Naive thymus-derived CD4-positive, alpha-beta T cell (primary cell): ENCODE measurements around the gene SEC31B. TPM values are rescaled to one million over a fixed set of nuclear protein-coding genes. Genes with fewer than 3 reads are reported as not detected.

Experiments used
- ATAC-seq: fragments of 150-1000 bp; cut with Tn5 transposase; 2 replicates; pipeline ENCODE4 v1.10.0; 2021; ENCODE audit warnings: mild to moderate bottlenecking, moderate library complexity
- CTCF ChIA-PET: fragments of 350-600 bp; sonication (Branson Sonifier 250); formaldehyde crosslinking; loops from one replicate; lab custom pipeline; 2021; ENCODE audit warnings: antibody characterized with exemption; lab: Charles Lee
- POLR2A ChIA-PET: fragments of 350-600 bp; sonication (Branson Sonifier 250); formaldehyde crosslinking; loops from one replicate; lab custom pipeline; 2021; ENCODE audit warnings: antibody characterized with exemption, inconsistent platforms; lab: Charles Lee
- DNase-seq, 9 donors: peaks; one replicate each; pipeline versions ENCODE4 v3.0.0 to v3.0.0-alpha.2; 2020 to 2022; ENCODE audit warnings: mixed read lengths in 1 of 9
- H3K27ac ChIP-seq: one replicate; pipeline ENCODE4 v1.7.0; 2013; ENCODE audit warnings: mild to moderate bottlenecking, low read depth, low read length, moderate library complexity
- H3K27me3 ChIP-seq, 2 donors: one replicate each; pipeline ENCODE4 v1.7.0; 2013; ENCODE audit warnings: low read length in 2 of 2, mild to moderate bottlenecking in 2 of 2, moderate library complexity in 2 of 2; ENCODE audit not compliant: control insufficient read depth in 2 of 2, insufficient read depth in 2 of 2
- H3K36me3 ChIP-seq, 3 experiments: 1 replicate in 2 of 3; 2 replicates in 1 of 3; pipeline ENCODE4 v1.7.0; 2013; ENCODE audit warnings: low read length in 3 of 3, mild to moderate bottlenecking in 3 of 3, moderate library complexity in 1 of 3; ENCODE audit not compliant: insufficient read depth in 3 of 3, control insufficient read depth in 2 of 3
- H3K4me1 ChIP-seq, 2 donors: one replicate each; pipeline ENCODE4 v1.7.0; 2013; ENCODE audit warnings: low read length in 2 of 2, mild to moderate bottlenecking in 2 of 2, moderate library complexity in 1 of 2; ENCODE audit not compliant: control insufficient read depth in 2 of 2, insufficient read depth in 2 of 2
- H3K4me3 ChIP-seq: 2 replicates; pipeline ENCODE4 v1.7.0; 2013; ENCODE audit warnings: mild to moderate bottlenecking, low read length
- H3K9me3 ChIP-seq, 3 experiments: 1 replicate in 2 of 3; 2 replicates in 1 of 3; pipeline ENCODE4 v1.7.0; 2013; ENCODE audit warnings: low read length in 3 of 3; ENCODE audit not compliant: control insufficient read depth in 2 of 3
- H3K27ac Mint-ChIP-seq, 9 donors: one replicate each; pipeline ENCODE4 v1.8.0; 2020 to 2022; ENCODE audit warnings: mixed read lengths in 9 of 9, mild to moderate bottlenecking in 8 of 9, moderate library complexity in 5 of 9, inconsistent platforms in 2 of 9
- H3K27me3 Mint-ChIP-seq, 5 donors: one replicate each; pipeline ENCODE4 v1.8.0; 2021 to 2022; ENCODE audit warnings: mixed read lengths in 5 of 5, mild to moderate bottlenecking in 1 of 5
- H3K36me3 Mint-ChIP-seq, 5 donors: one replicate each; pipeline ENCODE4 v1.8.0; 2020 to 2022; ENCODE audit warnings: mixed read lengths in 5 of 5, mild to moderate bottlenecking in 3 of 5, inconsistent platforms in 1 of 5
- H3K4me1 Mint-ChIP-seq, 7 donors: one replicate each; pipeline ENCODE4 v1.8.0; 2020 to 2022; ENCODE audit warnings: mixed read lengths in 7 of 7, mild to moderate bottlenecking in 3 of 7, inconsistent platforms in 1 of 7
- H3K4me3 Mint-ChIP-seq, 10 donors: one replicate each; pipeline ENCODE4 v1.8.0; 2020 to 2022; ENCODE audit warnings: mild to moderate bottlenecking in 10 of 10, mixed read lengths in 10 of 10, moderate library complexity in 6 of 10, inconsistent platforms in 2 of 10
- H3K9me3 Mint-ChIP-seq, 11 donors: one replicate each; pipeline ENCODE4 v1.8.0; 2020 to 2022; ENCODE audit warnings: mixed read lengths in 11 of 11, mild to moderate bottlenecking in 4 of 11, inconsistent platforms in 1 of 11, moderate library complexity in 1 of 11
- intact Hi-C, 2 donors: fragments of 100-400 bp; cut with micrococcal nuclease; formaldehyde crosslinking; loops; one replicate each; pipeline ENCODE4 v1.15.1; 2023
- polyA plus RNA-seq, 2 donors: library from polyadenylated mRNA; unstranded; fragments of 300-500 nt; fragmentation: Illumina TruSeq; gene quantifications; one replicate each; pipeline ENCODE4 v1.2.3, GENCODE V29; 2021
- total RNA-seq, 6 experiments: library from RNA in 5 of 6; stranded (reverse) in 5 of 6; gene quantifications; 1 replicate in 5 of 6; 2 replicates in 1 of 6; pipeline ENCODE4 v1.2.3 and lab custom pipeline; 2021 to 2026

The SEC31B gene
- total and polyA plus RNA-seq, 7 experiments from 2014 or later = 1.1 to 295 (median 63.1) TPM

- ChIA-PET POLR2A (interaction anchor here (1.1 to 1.5 kb wide), 2 partner anchors 10 to 22 kb away, joined by 3 to 8 read pairs; partner anchors contain the start of gene NDUFB8), CTCF (interaction anchor here (0.6 to 5.7 kb wide), 21 partner anchors 10 to 662 kb away, joined by 3 to 51 read pairs (median 5); partner anchors contain the start of genes NDUFB8 and SEC31B)
- Histone ChIP-seq H3K27ac (peak overlapping the region; percentile 47), H3K27me3 (no peaks in the 10 kb centered on the region), H3K4me3 (peak overlapping the region; percentile 21), H3K4me1 (peaks cover 50 to 59% of the 10 kb centered on the region in 2 donors), H3K9me3 (no peaks in the 10 kb centered on the region), H3K36me3 (peaks cover 2 to 30% (median 18%) of the 10 kb centered on the region in 3 experiments)
- Mint-ChIP-seq H3K36me3 (peaks cover 6 to 54% (median 29%) of the 10 kb centered on the region in 5 donors), H3K4me3 (peak overlapping the region in 9 of 10 donors; percentile 21 to 91 (median 66)), H3K4me1 (peaks cover 43 to 89% (median 70%) of the 10 kb centered on the region in 7 donors), H3K9me3 (no peaks in the 10 kb centered on the region), H3K27ac (peak overlapping the region; percentile 53 to 94 (median 91)), H3K27me3 (no peaks in the 10 kb centered on the region)
- DNase-seq (no peak), ATAC-seq (no peak)
- intact Hi-C loops = loop anchor here (1.0 to 2.0 kb wide), 10 partner anchors 10 to 221 kb away; partner anchors contain the start of genes BLOC1S2 (in 1 of the 2) and NDUFB8 (in 1 of the 2)
Measured at GRCh38 chr10:100508266-100508665, 11.4 kb downstream of the SEC31B start.

- Mint-ChIP-seq H3K4me3 (peak overlapping the region in 1 of 10 donors; percentile 91), H3K9me3 (no peaks in the 10 kb centered on the region), H3K27ac (peak overlapping the region in 5 of 9 donors; percentile 11 to 92 (median 84)), H3K27me3 (no peaks in the 10 kb centered on the region), H3K36me3 (peaks cover 6 to 51% (median 29%) of the 10 kb centered on the region in 5 donors), H3K4me1 (peaks cover 43 to 91% (median 63%) of the 10 kb centered on the region in 7 donors)
- H3K4me1 ChIP-seq = peaks cover 48 to 57% of the 10 kb centered on the region in 2 donors
- no peak for DNase-seq
- POLR2A ChIA-PET = interaction anchor here (0.6 kb wide), 1 partner anchor 241 kb away, joined by 5 read pairs; no protein-coding TSS in a partner anchor
- H3K9me3 ChIP-seq = no peaks in the 10 kb centered on the region
- H3K4me3 ChIP-seq = no peak overlapping the region
- no peaks in the 10 kb centered on the region for H3K27me3 ChIP-seq
- CTCF ChIA-PET = interaction anchor here (0.8 to 5.7 kb wide), 9 partner anchors 11 to 166 kb away, joined by 3 to 51 read pairs (median 6); partner anchors contain the start of genes NDUFB8 and SEC31B
- no peak for ATAC-seq
- peaks cover 2 to 37% (median 18%) of the 10 kb centered on the region in 3 experiments for H3K36me3 ChIP-seq
- H3K27ac ChIP-seq = no peak overlapping the region
- intact Hi-C loops = no loop called here
Measured at GRCh38 chr10:100507357-100507732, 12.3 kb downstream of the SEC31B start.

GRCh38 chr10:100506596-100507356 lies 12.9 kb downstream of the SEC31B start:
- intact Hi-C loops = no loop called here
- DNase-seq = peak in 1 of 9 donors; percentile 39
- peak overlapping the region in 1 of 10 donors; percentile 91 for H3K4me3 Mint-ChIP-seq
- H3K9me3 Mint-ChIP-seq = no peaks in the 10 kb centered on the region
- Histone ChIP-seq H3K4me3 (no peak overlapping the region), H3K36me3 (peaks cover 2 to 39% (median 18%) of the 10 kb centered on the region in 3 experiments), H3K27me3 (no peaks in the 10 kb centered on the region), H3K9me3 (no peaks in the 10 kb centered on the region), H3K27ac (no peak overlapping the region), H3K4me1 (peaks cover 43 to 51% of the 10 kb centered on the region in 2 donors)
- peak overlapping the region in 7 of 9 donors; percentile 11 to 92 (median 60) for H3K27ac Mint-ChIP-seq
- POLR2A ChIA-PET = interaction anchor here (0.6 kb wide), 1 partner anchor 241 kb away, joined by 5 read pairs; no protein-coding TSS in a partner anchor
- ATAC-seq = no peak
- H3K27me3 Mint-ChIP-seq = no peaks in the 10 kb centered on the region
- peaks cover 8 to 52% (median 27%) of the 10 kb centered on the region in 5 donors for H3K36me3 Mint-ChIP-seq
- CTCF ChIA-PET = interaction anchor here (0.8 to 5.7 kb wide), 7 partner anchors 12 to 164 kb away, joined by 3 to 51 read pairs (median 15); partner anchors contain the start of gene SEC31B
- H3K4me1 Mint-ChIP-seq = peaks cover 39 to 90% (median 58%) of the 10 kb centered on the region in 7 donors

GRCh38 chr10:100505164-100505563 lies 14.5 kb downstream of the SEC31B start:
- H3K4me1 Mint-ChIP-seq = peaks cover 26 to 89% (median 42%) of the 10 kb centered on the region in 7 donors
- H3K36me3 Mint-ChIP-seq = peaks cover 15 to 61% (median 35%) of the 10 kb centered on the region in 5 donors
- ATAC-seq (no peak), DNase-seq (no peak)
- peak overlapping the region in 1 of 10 donors; percentile 91 for H3K4me3 Mint-ChIP-seq
- CTCF ChIA-PET = interaction anchor here (0.9 to 1.8 kb wide), 3 partner anchors 11 to 71 kb away, joined by 3 to 7 read pairs (median 3); no protein-coding TSS in a partner anchor
- intact Hi-C loops = no loop called here
- POLR2A ChIA-PET = no interaction called here
- H3K27ac Mint-ChIP-seq = peak overlapping the region in 1 of 9 donors; percentile 69
- H3K27me3 Mint-ChIP-seq = no peaks in the 10 kb centered on the region
- Histone ChIP-seq H3K4me1 (peaks cover 26 to 35% of the 10 kb centered on the region in 2 donors), H3K36me3 (peaks cover 2 to 49% (median 18%) of the 10 kb centered on the region in 3 experiments), H3K27ac (no peak overlapping the region), H3K27me3 (no peaks in the 10 kb centered on the region), H3K9me3 (no peaks in the 10 kb centered on the region), H3K4me3 (no peak overlapping the region)
- no peaks in the 10 kb centered on the region for H3K9me3 Mint-ChIP-seq

GRCh38 chr10:100504096-100504495 lies 15.6 kb downstream of the SEC31B start:
- Mint-ChIP-seq H3K36me3 (peaks cover 19 to 70% (median 43%) of the 10 kb centered on the region in 5 donors), H3K27ac (peak overlapping the region in 1 of 9 donors; percentile 4), H3K9me3 (no peaks in the 10 kb centered on the region), H3K27me3 (no peaks in the 10 kb centered on the region), H3K4me1 (peaks cover 16 to 90% (median 31%) of the 10 kb centered on the region in 7 donors), H3K4me3 (no peak overlapping the region)
- Histone ChIP-seq H3K36me3 (peaks cover 2 to 59% (median 18%) of the 10 kb centered on the region in 3 experiments), H3K4me3 (no peak overlapping the region), H3K27me3 (no peaks in the 10 kb centered on the region), H3K27ac (no peak overlapping the region), H3K4me1 (peaks cover 16 to 24% of the 10 kb centered on the region in 2 donors), H3K9me3 (no peaks in the 10 kb centered on the region)
- DNase-seq = no peak
- ChIA-PET CTCF (interaction anchor here (1.0 to 1.5 kb wide), 2 partner anchors 22 to 70 kb away, joined by 3 to 7 read pairs; no protein-coding TSS in a partner anchor), POLR2A (no interaction called here)
- intact Hi-C loops = no loop called here
- ATAC-seq = no peak

- DNase-seq = no peak
- intact Hi-C loops = no loop called here
- Histone ChIP-seq H3K36me3 (peaks cover 2 to 70% (median 18%) of the 10 kb centered on the region in 3 experiments), H3K27me3 (no peaks in the 10 kb centered on the region), H3K27ac (no peak overlapping the region), H3K4me3 (no peak overlapping the region), H3K9me3 (no peaks in the 10 kb centered on the region), H3K4me1 (peaks cover 5 to 14% of the 10 kb centered on the region in 2 donors)
- Mint-ChIP-seq H3K27ac (peak overlapping the region in 2 of 9 donors; percentile 53 to 64), H3K4me1 (peaks cover 6 to 91% (median 20%) of the 10 kb centered on the region in 7 donors), H3K36me3 (peaks cover 19 to 75% (median 44%) of the 10 kb centered on the region in 5 donors), H3K4me3 (peak overlapping the region in 1 of 10 donors; percentile 51), H3K27me3 (no peaks in the 10 kb centered on the region), H3K9me3 (no peaks in the 10 kb centered on the region)
- ChIA-PET POLR2A (no interaction called here), CTCF (interaction anchor here (0.9 to 1.5 kb wide), 2 partner anchors 15 to 21 kb away, joined by 3 to 7 read pairs; no protein-coding TSS in a partner anchor)
- ATAC-seq = no peak
Measured at GRCh38 chr10:100502926-100503494, 16.7 kb downstream of the SEC31B start.
